Tibial nerve (tissue), 4 donors: ENCODE results near the gene RPS6KA3.

Source experiments
- EP300 ChIP-seq, 2 donors: sonication (generic); formaldehyde crosslinking; IDR thresholded peaks; one replicate each; pipeline ENCODE4 v1.6.1; 2017; ENCODE audit warnings: antibody characterized with exemption in 2 of 2, mild to moderate bottlenecking in 1 of 2
- POLR2A ChIP-seq, 2 donors: fragments of 450-650 bp; IDR thresholded peaks; one replicate each; pipeline ENCODE4 v1.6.1; 2017; ENCODE audit warnings: antibody characterized with exemption in 2 of 2, mild to moderate bottlenecking in 2 of 2, moderate library complexity in 2 of 2
- TF ChIP-seq, protein P1 (sequence below), 5 experiments: fragments of 200-600 bp in 3 of 5; fragments of 450-650 bp in 2 of 5; sonication (generic) in 3 of 5; IDR thresholded peaks; one replicate each; pipeline ENCODE4 v1.5.1; 2016 to 2019; ENCODE audit warnings: antibody characterized with exemption in 5 of 5, mild to moderate bottlenecking in 3 of 5, moderate library complexity in 2 of 5

DNA sequence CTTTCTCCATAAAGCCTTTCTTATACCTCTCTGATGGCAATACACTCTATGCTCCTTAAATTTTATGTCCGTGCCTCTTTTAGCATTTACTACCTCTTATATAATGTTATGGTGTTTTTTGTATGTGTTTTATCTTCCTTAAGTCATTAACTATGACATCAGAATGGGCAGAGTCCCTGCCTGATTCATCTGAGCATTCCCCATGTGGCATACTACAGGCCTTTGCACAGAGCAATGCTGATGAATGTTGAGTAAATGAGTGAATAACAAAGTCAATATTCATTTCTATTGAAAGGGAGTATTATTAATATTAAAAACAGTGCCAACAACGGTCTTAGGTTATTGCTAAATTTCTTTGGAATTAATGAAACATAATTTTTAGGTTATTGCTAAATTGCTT, 18.8 kb upstream of the RPS6KA3 start:
- TF ChIP-seq, protein P1, sequence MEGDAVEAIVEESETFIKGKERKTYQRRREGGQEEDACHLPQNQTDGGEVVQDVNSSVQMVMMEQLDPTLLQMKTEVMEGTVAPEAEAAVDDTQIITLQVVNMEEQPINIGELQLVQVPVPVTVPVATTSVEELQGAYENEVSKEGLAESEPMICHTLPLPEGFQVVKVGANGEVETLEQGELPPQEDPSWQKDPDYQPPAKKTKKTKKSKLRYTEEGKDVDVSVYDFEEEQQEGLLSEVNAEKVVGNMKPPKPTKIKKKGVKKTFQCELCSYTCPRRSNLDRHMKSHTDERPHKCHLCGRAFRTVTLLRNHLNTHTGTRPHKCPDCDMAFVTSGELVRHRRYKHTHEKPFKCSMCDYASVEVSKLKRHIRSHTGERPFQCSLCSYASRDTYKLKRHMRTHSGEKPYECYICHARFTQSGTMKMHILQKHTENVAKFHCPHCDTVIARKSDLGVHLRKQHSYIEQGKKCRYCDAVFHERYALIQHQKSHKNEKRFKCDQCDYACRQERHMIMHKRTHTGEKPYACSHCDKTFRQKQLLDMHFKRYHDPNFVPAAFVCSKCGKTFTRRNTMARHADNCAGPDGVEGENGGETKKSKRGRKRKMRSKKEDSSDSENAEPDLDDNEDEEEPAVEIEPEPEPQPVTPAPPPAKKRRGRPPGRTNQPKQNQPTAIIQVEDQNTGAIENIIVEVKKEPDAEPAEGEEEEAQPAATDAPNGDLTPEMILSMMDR (IDR thresholded peaks at IDR 0.05) = no peak
- TF ChIP-seq POLR2A (IDR thresholded peaks at IDR 0.05) = no peak
- TF ChIP-seq EP300 (IDR thresholded peaks at IDR 0.05) = no peak
